ENCODE data around the gene TLCD1. TPM values are rescaled to one million over a fixed set of nuclear protein-coding genes. Genes with fewer than 3 reads are reported as not detected.

The TLCD1 gene
- total and polyA plus RNA-seq, 2 donors from 2014 or later = 25.3 to 30.0 TPM

- no peak overlapping the region for H3K27ac ChIP-seq (ENCODE audit: low read depth in 2 of 2, low read length in 2 of 2)
- H3K27me3 ChIP-seq (ENCODE audit: control insufficient read depth, insufficient read depth, low read length) = no peaks in the 10 kb centered on the region
- H3K36me3 ChIP-seq (ENCODE audit: control insufficient read depth in 2 of 3, insufficient read depth in 3 of 3, low read length in 3 of 3) = peaks cover 17 to 82% (median 62%) of the 10 kb centered on the region in 3 donors
- no peaks in the 10 kb centered on the region for H3K9me3 ChIP-seq (ENCODE audit: control insufficient read depth in 2 of 3, insufficient read depth in 1 of 3, low read length in 3 of 3)
- H3K9ac ChIP-seq (ENCODE audit: low read length in 3 of 3) = no peak overlapping the region
- intact Hi-C loops (cut with DNase I) = no loop called here
- no peak overlapping the region for H3K4me3 ChIP-seq (ENCODE audit: low read length in 3 of 3)
- peak in 4 of 5 donors; percentile 20 to 75 (median 52) for DNase-seq
- no peak for FAIRE-seq
- H3K4me1 ChIP-seq (ENCODE audit: control insufficient read depth in 2 of 3, insufficient read depth in 2 of 3, low read depth in 1 of 3, low read length in 3 of 3) = peaks cover 0 to 3% (median 0%) of the 10 kb centered on the region in 3 donors
- TF ChIP-seq CTCF (IDR thresholded peaks at IDR 0.05; ENCODE audit: borderline replicate concordance, extremely low read depth, insufficient read depth) = peak; percentile 32
These were observed 41.1 kb downstream of the TLCD1 start for GRCh38 chr17:28684963-28685362.

GRCh38 chr17:28682655-28683054 lies 43.4 kb downstream of the TLCD1 start:
- Histone ChIP-seq H3K27me3 (ENCODE audit: control insufficient read depth, insufficient read depth, low read length) (no peaks in the 10 kb centered on the region), H3K9me3 (ENCODE audit: control insufficient read depth in 2 of 3, insufficient read depth in 1 of 3, low read length in 3 of 3) (no peaks in the 10 kb centered on the region), H3K4me3 (ENCODE audit: low read length in 3 of 3) (no peak overlapping the region), H3K27ac (ENCODE audit: low read depth in 2 of 2, low read length in 2 of 2) (peak overlapping the region in 1 of 2 donors; percentile 11), H3K4me1 (ENCODE audit: control insufficient read depth in 2 of 3, insufficient read depth in 2 of 3, low read depth in 1 of 3, low read length in 3 of 3) (peaks cover 0 to 3% (median 0%) of the 10 kb centered on the region in 3 donors), H3K36me3 (ENCODE audit: control insufficient read depth in 2 of 3, insufficient read depth in 3 of 3, low read length in 3 of 3) (peaks cover 19 to 77% (median 57%) of the 10 kb centered on the region in 3 donors), H3K9ac (ENCODE audit: low read length in 3 of 3) (peak overlapping the region in 1 of 3 donors; percentile 17)
- FAIRE-seq (no peak), DNase-seq (peak in 1 of 5 donors; percentile 36)
- TF ChIP-seq CTCF (IDR thresholded peaks at IDR 0.05; ENCODE audit: borderline replicate concordance, extremely low read depth, insufficient read depth) = no peak
- intact Hi-C loops (cut with DNase I) = no loop called here

- intact Hi-C loops (cut with DNase I) = no loop called here
- peak; percentile 24 for TF ChIP-seq CTCF (IDR thresholded peaks at IDR 0.05; ENCODE audit: borderline replicate concordance, extremely low read depth, insufficient read depth)
- no peak for FAIRE-seq
- Histone ChIP-seq H3K9ac (ENCODE audit: low read length in 3 of 3) (no peak overlapping the region), H3K4me3 (ENCODE audit: low read length in 3 of 3) (no peak overlapping the region), H3K4me1 (ENCODE audit: control insufficient read depth in 2 of 3, insufficient read depth in 2 of 3, low read depth in 1 of 3, low read length in 3 of 3) (no peaks in the 10 kb centered on the region), H3K27me3 (ENCODE audit: control insufficient read depth, insufficient read depth, low read length) (no peaks in the 10 kb centered on the region), H3K9me3 (ENCODE audit: control insufficient read depth in 2 of 3, insufficient read depth in 1 of 3, low read length in 3 of 3) (no peaks in the 10 kb centered on the region), H3K27ac (ENCODE audit: low read depth in 2 of 2, low read length in 2 of 2) (no peak overlapping the region), H3K36me3 (ENCODE audit: control insufficient read depth in 2 of 3, insufficient read depth in 3 of 3, low read length in 3 of 3) (peaks cover 12 to 82% (median 69%) of the 10 kb centered on the region in 3 donors)
- peak in 1 of 5 donors; percentile 16 for DNase-seq
These were observed 50.1 kb downstream of the TLCD1 start for GRCh38 chr17:28675980-28676379.

GRCh38 chr17:28675490-28675889 lies 50.5 kb downstream of the TLCD1 start:
- no peak for TF ChIP-seq CTCF (IDR thresholded peaks at IDR 0.05; ENCODE audit: borderline replicate concordance, extremely low read depth, insufficient read depth)
- intact Hi-C loops (cut with DNase I) = no loop called here
- Histone ChIP-seq H3K4me3 (ENCODE audit: low read length in 3 of 3) (no peak overlapping the region), H3K36me3 (ENCODE audit: control insufficient read depth in 2 of 3, insufficient read depth in 3 of 3, low read length in 3 of 3) (peaks cover 14 to 79% (median 70%) of the 10 kb centered on the region in 3 donors), H3K27ac (ENCODE audit: low read depth in 2 of 2, low read length in 2 of 2) (no peak overlapping the region), H3K9me3 (ENCODE audit: control insufficient read depth in 2 of 3, insufficient read depth in 1 of 3, low read length in 3 of 3) (no peaks in the 10 kb centered on the region), H3K9ac (ENCODE audit: low read length in 3 of 3) (no peak overlapping the region), H3K4me1 (ENCODE audit: control insufficient read depth in 2 of 3, insufficient read depth in 2 of 3, low read depth in 1 of 3, low read length in 3 of 3) (no peaks in the 10 kb centered on the region), H3K27me3 (ENCODE audit: control insufficient read depth, insufficient read depth, low read length) (no peaks in the 10 kb centered on the region)
- FAIRE-seq (no peak), DNase-seq (no peak)

All from kidney (tissue), 14 donors.